Peyer's patch (tissue), 4 donors: ENCODE results near the gene SMAD3. TPM values are rescaled to one million over a fixed set of nuclear protein-coding genes. Genes with fewer than 3 reads are reported as not detected.
"Not testable (repeated sequence)": the region's sequence is repeated elsewhere in the genome, so short reads cannot be mapped to it uniquely, and the experiment has no call there.

Source experiments
- DNase-seq, 3 donors: peaks; one replicate each; pipeline ENCODE4 v3.0.0-alpha.2; 2017 to 2019
- H3K27ac ChIP-seq, 4 donors: fragments of 200-600 bp; sonication (generic); one replicate each; pipeline ENCODE4 v1.5.1; 2016 to 2019
- H3K27me3 ChIP-seq, 2 donors: fragments of 200-600 bp; sonication (generic); one replicate each; pipeline ENCODE4 v1.5.1; 2019
- H3K36me3 ChIP-seq, 3 donors: fragments of 200-600 bp; sonication (generic); one replicate each; pipeline ENCODE4 v1.5.1; 2016 to 2019
- H3K4me1 ChIP-seq, 4 donors: fragments of 200-600 bp; sonication (generic); one replicate each; pipeline ENCODE4 v1.5.1; 2016 to 2019
- H3K4me3 ChIP-seq, 4 donors: fragments of 200-600 bp; sonication (generic); 1 replicate in 3 of 4; 2 replicates in 1 of 4; pipeline ENCODE4 v1.5.1; 2016 to 2019; ENCODE audit warnings: mild to moderate bottlenecking in 1 of 4
- H3K9me3 ChIP-seq, 4 donors: fragments of 200-600 bp; sonication (generic); one replicate each; pipeline ENCODE4 v1.5.1; 2016 to 2019; ENCODE audit warnings: mild to moderate bottlenecking in 1 of 4
- POLR2A ChIP-seq, 2 donors: fragments of 450-650 bp; IDR thresholded peaks; one replicate each; pipeline ENCODE4 v1.5.1; 2017; ENCODE audit warnings: antibody characterized with exemption in 2 of 2, mild to moderate bottlenecking in 2 of 2, moderate library complexity in 2 of 2
- total RNA-seq, 4 donors: library from RNA; depleted of rRNA; stranded (reverse); fragments of >200 nt; gene quantifications; one replicate each; pipeline ENCODE4 v1.1.0, GENCODE V29; 2016
- TF ChIP-seq, protein P1 (sequence below), 6 experiments: fragments of 450-650 bp in 4 of 6; fragments of 200-600 bp in 2 of 6; sonication (generic) in 1 of 6; IDR thresholded peaks; one replicate each; pipeline ENCODE4 v1.5.1; 2017 to 2019; ENCODE audit warnings: antibody characterized with exemption in 6 of 6, mild to moderate bottlenecking in 3 of 6, moderate library complexity in 1 of 6

SMAD3 gene
- total RNA-seq, 4 donors from 2014 or later, result 43.7 to 80.0 (median 60.2) TPM

DNA sequence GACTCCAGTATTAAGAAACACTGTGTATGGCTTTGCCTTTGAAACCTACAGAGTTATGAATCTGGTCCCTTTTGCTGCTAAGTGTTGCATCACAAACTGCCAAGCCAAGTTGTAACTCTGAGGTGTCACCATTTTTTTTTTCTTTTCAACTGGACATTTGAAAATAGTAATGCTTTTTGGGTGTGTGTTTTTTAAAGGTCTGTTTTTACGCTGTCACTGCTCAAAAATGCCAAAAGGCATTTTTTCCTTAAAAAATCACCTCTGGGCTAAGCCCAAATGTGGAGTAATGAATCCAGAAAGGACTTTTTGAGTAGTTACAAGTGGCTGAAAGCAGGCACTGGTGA is 9.5 kb downstream of the SMAD3 start:
- TF ChIP-seq, protein P1, sequence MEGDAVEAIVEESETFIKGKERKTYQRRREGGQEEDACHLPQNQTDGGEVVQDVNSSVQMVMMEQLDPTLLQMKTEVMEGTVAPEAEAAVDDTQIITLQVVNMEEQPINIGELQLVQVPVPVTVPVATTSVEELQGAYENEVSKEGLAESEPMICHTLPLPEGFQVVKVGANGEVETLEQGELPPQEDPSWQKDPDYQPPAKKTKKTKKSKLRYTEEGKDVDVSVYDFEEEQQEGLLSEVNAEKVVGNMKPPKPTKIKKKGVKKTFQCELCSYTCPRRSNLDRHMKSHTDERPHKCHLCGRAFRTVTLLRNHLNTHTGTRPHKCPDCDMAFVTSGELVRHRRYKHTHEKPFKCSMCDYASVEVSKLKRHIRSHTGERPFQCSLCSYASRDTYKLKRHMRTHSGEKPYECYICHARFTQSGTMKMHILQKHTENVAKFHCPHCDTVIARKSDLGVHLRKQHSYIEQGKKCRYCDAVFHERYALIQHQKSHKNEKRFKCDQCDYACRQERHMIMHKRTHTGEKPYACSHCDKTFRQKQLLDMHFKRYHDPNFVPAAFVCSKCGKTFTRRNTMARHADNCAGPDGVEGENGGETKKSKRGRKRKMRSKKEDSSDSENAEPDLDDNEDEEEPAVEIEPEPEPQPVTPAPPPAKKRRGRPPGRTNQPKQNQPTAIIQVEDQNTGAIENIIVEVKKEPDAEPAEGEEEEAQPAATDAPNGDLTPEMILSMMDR (IDR thresholded peaks at IDR 0.05), result no peak
- TF ChIP-seq POLR2A (IDR thresholded peaks at IDR 0.05), result no peak
- Histone ChIP-seq H3K36me3 (peaks cover 0 to 8% (median 0%) of the 10 kb centered on the region in 3 donors), H3K4me1 (peaks cover 0 to 66% (median 27%) of the 10 kb centered on the region in 4 donors)

GRCh38 chr15:67075555-67076135 is 10.2 kb downstream of the SMAD3 start:
- Histone ChIP-seq H3K27ac (peak overlapping the region in 3 of 4 donors; percentile 10 to 70 (median 29)), H3K4me1 (peaks cover 0 to 68% (median 33%) of the 10 kb centered on the region in 4 donors)
- not testable (repeated sequence) for H3K4me3 ChIP-seq, H3K36me3 ChIP-seq, H3K27me3 ChIP-seq, H3K9me3 ChIP-seq, DNase-seq

More for the DNA sequence above, 9.5 kb downstream of the SMAD3 start:
- Histone ChIP-seq H3K27ac (peak overlapping the region in 2 of 4 donors; percentile 63 to 70), H3K4me3 (no peak overlapping the region), H3K9me3 (no peaks in the 10 kb centered on the region), H3K27me3 (no peaks in the 10 kb centered on the region)
- no peak for DNase-seq

DNA sequence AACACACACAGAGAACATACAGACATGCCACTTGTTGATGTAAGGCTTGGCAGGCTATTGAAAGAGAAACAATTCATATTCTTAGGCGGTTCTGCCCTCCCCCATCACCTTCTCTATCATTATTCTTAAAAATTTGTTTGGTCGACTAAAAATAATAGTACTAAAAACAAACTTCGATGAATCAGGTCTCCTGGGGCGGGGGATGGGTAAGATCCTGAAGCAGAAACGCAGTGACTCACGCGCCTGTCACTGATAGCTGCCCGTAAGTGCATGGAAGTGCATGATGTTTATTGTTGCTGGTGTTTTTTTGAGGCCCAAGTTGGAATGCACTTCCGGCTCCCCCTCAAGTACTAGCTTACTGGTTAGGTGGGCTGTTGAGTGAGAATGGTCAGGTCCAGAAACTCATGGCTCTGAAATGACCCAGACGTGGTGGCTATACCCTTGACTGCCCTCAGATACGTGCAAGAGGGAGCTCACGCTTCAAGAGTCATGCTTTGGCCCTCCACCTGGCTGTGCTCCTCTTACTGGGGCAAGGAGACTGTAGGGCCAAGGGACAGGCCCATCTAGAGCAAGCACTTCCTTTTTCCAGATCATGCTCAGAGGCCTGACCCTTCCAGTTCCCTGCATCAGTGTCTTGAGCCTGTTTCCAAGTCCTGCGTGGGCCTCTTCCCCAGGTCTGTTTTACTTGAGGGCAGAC is 10.9 kb downstream of the SMAD3 start:
- peaks cover 0 to 75% (median 36%) of the 10 kb centered on the region in 4 donors for H3K4me1 ChIP-seq
- H3K27me3 ChIP-seq, result no peaks in the 10 kb centered on the region
- H3K4me3 ChIP-seq, result no peak overlapping the region
- DNase-seq, result peak in 1 of 3 donors; percentile 75
- no peak for TF ChIP-seq POLR2A (IDR thresholded peaks at IDR 0.05)
- TF ChIP-seq, protein P1 (IDR thresholded peaks at IDR 0.05), result no peak
- no peaks in the 10 kb centered on the region for H3K9me3 ChIP-seq
- H3K27ac ChIP-seq, result peak overlapping the region in 2 of 4 donors; percentile 70 to 83
- peaks cover 0 to under 1% (median 0%) of the 10 kb centered on the region in 3 donors for H3K36me3 ChIP-seq

DNA sequence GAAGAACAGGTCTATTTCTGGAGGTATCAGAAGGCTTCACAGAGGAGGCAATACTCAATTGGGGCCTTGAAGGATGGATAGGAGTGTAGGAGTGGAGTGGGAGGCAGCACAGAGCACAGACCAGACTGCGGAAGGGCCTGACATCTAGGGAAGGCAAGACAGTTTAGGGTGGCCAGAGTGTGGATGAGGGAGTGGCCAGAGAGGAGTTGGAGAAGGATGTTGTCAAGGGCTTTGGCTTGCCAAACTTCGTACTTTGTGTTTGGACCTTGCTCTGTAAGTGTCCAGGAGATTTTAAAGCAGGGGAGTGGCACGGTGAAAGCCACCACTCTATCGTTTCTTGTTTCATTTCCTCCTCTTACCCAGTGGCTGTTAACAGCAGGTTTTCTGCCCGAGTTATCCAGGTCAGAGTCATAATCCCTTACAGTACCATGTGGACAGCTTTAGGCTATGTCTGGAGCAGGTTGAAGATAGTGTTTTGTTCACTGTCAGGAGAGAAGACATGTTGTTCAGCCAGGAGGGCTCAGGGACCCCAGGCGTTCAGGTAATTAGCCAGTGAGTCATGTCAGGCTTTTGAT is 12.3 kb downstream of the SMAD3 start:
- peaks cover 0 to 88% (median 47%) of the 10 kb centered on the region in 4 donors for H3K4me1 ChIP-seq
- no peak for TF ChIP-seq POLR2A (IDR thresholded peaks at IDR 0.05)
- TF ChIP-seq, protein P1 (IDR thresholded peaks at IDR 0.05), result no peak

GRCh38 chr15:67079361-67079760 is 14.0 kb downstream of the SMAD3 start:
- Histone ChIP-seq H3K4me1 (peaks cover 0 to 87% (median 49%) of the 10 kb centered on the region in 4 donors), H3K9me3 (no peaks in the 10 kb centered on the region), H3K36me3 (no peaks in the 10 kb centered on the region), H3K4me3 (no peak overlapping the region), H3K27me3 (no peaks in the 10 kb centered on the region), H3K27ac (no peak overlapping the region)
- no peak for TF ChIP-seq POLR2A (IDR thresholded peaks at IDR 0.05)
- TF ChIP-seq, protein P1 (IDR thresholded peaks at IDR 0.05), result no peak
- no peak for DNase-seq

More for the DNA sequence above, 12.3 kb downstream of the SMAD3 start:
- Histone ChIP-seq H3K36me3 (no peaks in the 10 kb centered on the region), H3K27me3 (no peaks in the 10 kb centered on the region), H3K9me3 (no peaks in the 10 kb centered on the region), H3K27ac (peak overlapping the region; percentile 30 to 83 (median 57)), H3K4me3 (peak overlapping the region in 1 of 4 donors; percentile 29)
- peak in 1 of 3 donors; percentile 71 for DNase-seq
